Natural killer cell treated with Interleukin-12 subunit alpha and Interleukin-12 subunit beta and Interleukin-15 and Interleukin-18, amount 100 ng/mL, for 72 hours (primary cell): ENCODE measurements around the gene TRIP12. TPM values are rescaled to one million over a fixed set of nuclear protein-coding genes. Genes with fewer than 3 reads are reported as not detected.
"Not testable (repeated sequence)": the region's sequence is repeated elsewhere in the genome, so short reads cannot be mapped to it uniquely, and the experiment has no call there.

Experiments used
- ATAC-seq, 2 donors: fragments of 150-1000 bp; cut with Tn5 transposase in 1 of 2; sonication (Bioruptor Pico), chemical (Tn5 transposase) in 1 of 2; 2 replicates each; pipeline ENCODE4 v1.10.0; 2021
- DNase-seq: peaks from one replicate; pipeline ENCODE4 v3.0.0; 2022; ENCODE audit warnings: low spot score
- H3K27ac Mint-ChIP-seq, 2 donors: 1 replicate in 1 of 2; 2 replicates in 1 of 2; pipeline ENCODE4 v1.8.0; 2022; ENCODE audit warnings: mixed read lengths in 2 of 2, mild to moderate bottlenecking in 1 of 2, moderate library complexity in 1 of 2
- H3K27me3 Mint-ChIP-seq, 2 donors: 1 replicate in 1 of 2; 2 replicates in 1 of 2; pipeline ENCODE4 v1.8.0; 2022; ENCODE audit warnings: mixed read lengths in 2 of 2
- H3K36me3 Mint-ChIP-seq: one replicate; pipeline ENCODE4 v1.8.0; 2022; ENCODE audit warnings: mixed read lengths
- H3K4me1 Mint-ChIP-seq, 2 donors: 1 replicate in 1 of 2; 2 replicates in 1 of 2; pipeline ENCODE4 v1.8.0; 2022; ENCODE audit warnings: low read depth in 2 of 2, mixed read lengths in 2 of 2, mild to moderate bottlenecking in 1 of 2
- H3K4me3 Mint-ChIP-seq: one replicate; pipeline ENCODE4 v1.8.0; 2022; ENCODE audit warnings: mixed read lengths
- H3K9me3 Mint-ChIP-seq: 2 replicates; pipeline ENCODE4 v1.8.0; 2022; ENCODE audit warnings: mixed read lengths
- total RNA-seq, 2 donors: library from RNA; stranded (reverse); gene quantifications; one replicate each; pipeline ENCODE4 v1.2.3, GENCODE V29; 2022

TRIP12 gene
- total RNA-seq, 2 donors from 2014 or later: 262 to 350 TPM

DNA sequence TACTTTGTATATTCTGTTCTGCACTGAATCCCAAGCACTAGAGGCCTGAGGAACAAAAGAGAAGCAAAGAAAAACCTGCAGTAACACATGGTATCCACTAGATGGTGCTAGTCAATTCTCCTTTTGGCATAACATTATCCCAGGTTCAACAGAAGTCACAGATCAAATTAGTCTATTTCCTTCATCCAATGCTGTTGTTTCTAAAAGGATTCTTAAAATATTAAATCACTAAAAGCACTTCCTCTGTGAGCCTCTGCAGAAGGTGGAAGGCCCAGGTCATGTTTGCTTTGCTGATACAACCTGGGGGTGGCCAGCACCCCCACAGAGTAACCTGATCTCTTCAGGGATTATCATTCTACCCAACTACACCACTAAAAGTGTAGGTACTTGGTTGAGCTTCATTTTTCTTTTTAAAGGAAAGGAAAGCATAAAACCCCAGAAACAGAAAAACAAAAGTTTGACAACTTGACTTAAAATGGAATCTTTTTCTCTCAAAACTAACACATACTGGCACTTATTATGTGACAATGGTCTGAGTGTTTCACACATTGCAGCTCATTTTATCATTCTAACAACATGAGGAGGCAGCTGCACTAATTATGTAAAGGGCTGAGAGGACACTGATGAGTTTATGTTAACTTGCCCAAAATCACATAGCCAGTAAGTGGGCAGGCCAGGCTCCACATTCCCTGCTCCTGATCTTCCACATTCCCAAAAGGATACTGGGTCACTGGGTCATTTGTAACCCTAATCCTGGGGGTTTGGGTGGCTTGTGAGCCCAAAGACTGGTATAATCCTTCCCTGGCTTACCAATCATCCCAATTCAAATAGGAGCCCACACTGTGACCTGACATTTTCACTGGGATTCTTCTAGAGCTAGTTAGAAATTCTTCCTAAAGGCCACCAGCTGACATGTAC is 140.7 kb downstream of the TRIP12 start:
- DNase-seq (no peak), ATAC-seq (peak; percentile 61 to 71)
- H3K27me3 Mint-ChIP-seq: no peaks in the 10 kb centered on the region
- H3K4me3 Mint-ChIP-seq: no peak overlapping the region
- peaks cover 32 to 51% of the 10 kb centered on the region in 2 donors for H3K4me1 Mint-ChIP-seq
- peak overlapping the region; percentile 0 for H3K27ac Mint-ChIP-seq
- peaks cover 46% of the 10 kb centered on the region for H3K36me3 Mint-ChIP-seq
- H3K9me3 Mint-ChIP-seq: no peaks in the 10 kb centered on the region

DNA sequence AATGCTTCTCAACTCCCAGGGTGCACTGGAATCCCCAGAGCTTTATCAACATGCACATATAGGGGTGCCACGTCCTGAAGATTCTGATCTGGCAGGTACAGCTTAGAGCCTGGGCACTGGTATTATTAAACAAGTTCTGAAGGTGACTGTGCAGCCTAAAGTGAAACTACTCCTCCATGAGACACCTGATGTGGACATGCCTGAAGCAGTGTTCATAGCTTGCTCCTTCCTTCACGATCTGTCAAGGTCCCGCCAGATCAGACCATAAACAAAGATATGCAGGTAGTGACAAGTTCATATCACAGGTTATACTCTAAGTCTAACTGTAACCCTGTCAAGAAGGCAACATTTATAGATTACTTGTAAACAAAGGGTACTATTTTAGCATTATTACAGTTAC is 142.2 kb downstream of the TRIP12 start:
- Mint-ChIP-seq H3K27me3 (no peaks in the 10 kb centered on the region), H3K4me1 (peaks cover 33 to 58% of the 10 kb centered on the region in 2 donors), H3K4me3 (no peak overlapping the region), H3K9me3 (no peaks in the 10 kb centered on the region), H3K36me3 (peaks cover 39% of the 10 kb centered on the region), H3K27ac (no peak overlapping the region)
- DNase-seq (no peak), ATAC-seq (no peak)

DNA sequence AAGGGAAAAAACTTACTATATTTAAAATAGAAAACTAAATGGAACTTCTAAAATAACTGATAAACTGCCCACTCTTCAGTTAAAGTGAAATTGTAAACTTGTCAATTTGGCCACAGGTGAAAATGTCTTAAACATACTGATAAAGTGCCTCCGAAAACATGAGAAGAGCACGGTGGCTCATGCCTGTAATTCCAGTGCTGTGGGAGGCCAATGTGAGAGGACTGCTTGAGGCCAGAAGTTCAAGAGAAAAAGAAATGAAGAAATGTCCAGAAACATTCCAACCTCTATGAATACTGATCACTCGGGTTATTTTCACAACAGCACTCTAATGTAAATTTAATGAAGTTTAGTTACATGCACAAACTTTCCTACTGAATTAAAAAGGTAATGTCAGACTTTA is 144.1 kb downstream of the TRIP12 start:
- no peak overlapping the region for H3K4me3 Mint-ChIP-seq
- no peaks in the 10 kb centered on the region for H3K27me3 Mint-ChIP-seq
- ATAC-seq: no peak
- H3K27ac Mint-ChIP-seq: peak overlapping the region in 1 of 2 donors; percentile 67
- H3K4me1 Mint-ChIP-seq: peaks cover 33 to 53% of the 10 kb centered on the region in 2 donors
- no peaks in the 10 kb centered on the region for H3K9me3 Mint-ChIP-seq
- H3K36me3 Mint-ChIP-seq: peaks cover 46% of the 10 kb centered on the region
- DNase-seq: no peak

DNA sequence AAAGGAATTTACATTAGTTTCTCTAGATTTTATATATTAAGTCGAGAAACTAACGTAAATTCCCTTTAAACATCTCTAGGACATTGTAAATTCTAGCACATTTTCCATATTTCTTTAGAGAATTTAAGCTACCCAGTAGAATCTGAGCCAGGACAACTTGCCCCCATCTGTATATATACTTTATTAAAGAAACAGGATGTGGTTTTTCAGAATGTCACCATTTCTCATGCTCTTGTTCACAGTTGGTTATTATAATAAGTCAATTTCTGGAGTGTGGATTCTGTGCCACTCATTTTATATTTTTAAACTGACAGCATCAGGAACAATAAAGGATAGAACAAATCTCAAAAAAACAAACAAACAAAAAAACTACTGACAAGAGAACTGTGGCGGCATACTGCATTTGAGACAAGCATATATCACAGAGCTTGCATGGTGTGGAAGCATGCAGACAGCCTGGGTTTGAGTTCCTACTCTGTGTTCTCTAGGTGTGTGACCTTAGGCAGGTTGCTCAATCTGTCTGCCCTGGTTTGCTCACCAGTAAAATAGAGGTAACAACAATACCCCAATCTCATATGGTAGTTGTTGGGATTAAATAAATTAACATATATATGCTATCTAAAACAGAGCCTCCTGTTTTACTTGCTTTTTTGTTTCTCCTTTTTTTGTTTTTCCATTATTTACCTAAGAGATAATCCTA is 146.0 kb downstream of the TRIP12 start:
- ATAC-seq (peak in 1 of 2 donors; percentile 60), DNase-seq (no peak)
- peak overlapping the region; percentile 67 to 76 for H3K27ac Mint-ChIP-seq
- no peaks in the 10 kb centered on the region for H3K27me3 Mint-ChIP-seq
- H3K4me3 Mint-ChIP-seq: peak overlapping the region; percentile 31
- no peaks in the 10 kb centered on the region for H3K9me3 Mint-ChIP-seq
- peaks cover 47% of the 10 kb centered on the region for H3K36me3 Mint-ChIP-seq
- peaks cover 29 to 34% of the 10 kb centered on the region in 2 donors for H3K4me1 Mint-ChIP-seq

DNA sequence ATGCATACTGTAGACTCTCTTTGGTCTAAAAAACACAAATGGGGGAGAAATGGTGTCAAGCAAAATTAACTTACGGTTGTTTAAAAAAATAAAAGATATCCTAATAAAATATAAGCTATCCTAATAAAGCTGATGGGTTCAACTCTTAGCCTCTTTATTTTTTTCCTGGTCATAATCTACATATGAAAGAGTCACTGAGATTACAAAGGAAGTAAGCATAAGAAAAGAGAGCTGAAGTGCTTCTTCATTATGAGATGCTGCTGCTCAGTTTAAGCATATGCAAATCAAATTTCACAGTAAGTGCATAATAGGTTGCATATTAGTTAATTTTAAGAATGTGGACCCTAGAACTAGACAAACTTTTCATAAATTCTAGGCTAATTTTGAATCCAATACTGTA is 147.6 kb downstream of the TRIP12 start:
- Mint-ChIP-seq H3K36me3 (peaks cover 40% of the 10 kb centered on the region), H3K27me3 (no peaks in the 10 kb centered on the region), H3K27ac (no peak overlapping the region), H3K4me1 (peaks cover 16 to 19% of the 10 kb centered on the region in 2 donors), H3K9me3 (no peaks in the 10 kb centered on the region), H3K4me3 (no peak overlapping the region)
- DNase-seq (no peak), ATAC-seq (no peak)

DNA sequence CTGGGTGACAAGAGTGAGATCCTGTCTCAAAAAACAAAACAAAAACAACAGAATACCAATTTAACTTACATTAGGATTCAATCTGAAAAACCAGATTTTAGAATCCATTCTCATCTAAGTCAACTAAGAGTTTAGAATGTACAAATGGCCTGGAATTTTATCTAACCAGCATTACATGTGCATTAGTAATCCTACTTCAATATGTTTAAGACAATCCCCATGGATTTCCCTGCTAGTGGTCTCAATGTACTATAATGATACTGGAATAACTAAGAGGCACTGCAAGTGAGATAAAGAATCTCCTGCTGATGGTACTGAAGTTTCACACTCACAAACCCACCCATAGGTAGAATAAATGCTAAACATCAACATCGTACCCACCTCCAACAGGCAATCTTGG is 153.6 kb downstream of the TRIP12 start:
- Mint-ChIP-seq H3K9me3 (no peaks in the 10 kb centered on the region), H3K27me3 (no peaks in the 10 kb centered on the region), H3K27ac (no peak overlapping the region), H3K4me1 (no peaks in the 10 kb centered on the region), H3K4me3 (no peak overlapping the region), H3K36me3 (peaks cover 50% of the 10 kb centered on the region)
- ATAC-seq (no peak), DNase-seq (no peak)

DNA sequence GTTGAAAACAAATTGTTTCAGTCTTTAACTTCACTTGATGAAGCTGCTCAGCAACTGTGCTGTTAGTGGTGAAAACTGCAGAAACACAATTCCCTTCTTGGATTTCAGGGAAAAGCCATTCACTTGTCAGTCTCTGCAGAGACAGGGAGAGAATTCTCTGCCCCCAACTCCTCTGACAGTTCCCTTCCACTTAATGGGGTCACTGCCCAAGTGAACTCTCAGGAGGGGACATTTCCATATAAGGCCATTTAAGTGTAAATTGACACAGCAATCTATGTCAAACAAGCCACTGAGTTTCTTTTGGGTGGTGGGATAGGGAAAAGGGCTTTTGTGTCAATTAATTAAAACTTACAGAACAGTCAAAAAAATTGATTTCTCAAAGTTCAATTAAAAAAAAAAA is 156.1 kb downstream of the TRIP12 start:
- H3K4me1 Mint-ChIP-seq: no peaks in the 10 kb centered on the region
- H3K4me3 Mint-ChIP-seq: no peak overlapping the region
- no peak overlapping the region for H3K27ac Mint-ChIP-seq
- H3K27me3 Mint-ChIP-seq: no peaks in the 10 kb centered on the region
- H3K9me3 Mint-ChIP-seq: no peaks in the 10 kb centered on the region
- no peak for DNase-seq
- peaks cover 42% of the 10 kb centered on the region for H3K36me3 Mint-ChIP-seq
- no peak for ATAC-seq

DNA sequence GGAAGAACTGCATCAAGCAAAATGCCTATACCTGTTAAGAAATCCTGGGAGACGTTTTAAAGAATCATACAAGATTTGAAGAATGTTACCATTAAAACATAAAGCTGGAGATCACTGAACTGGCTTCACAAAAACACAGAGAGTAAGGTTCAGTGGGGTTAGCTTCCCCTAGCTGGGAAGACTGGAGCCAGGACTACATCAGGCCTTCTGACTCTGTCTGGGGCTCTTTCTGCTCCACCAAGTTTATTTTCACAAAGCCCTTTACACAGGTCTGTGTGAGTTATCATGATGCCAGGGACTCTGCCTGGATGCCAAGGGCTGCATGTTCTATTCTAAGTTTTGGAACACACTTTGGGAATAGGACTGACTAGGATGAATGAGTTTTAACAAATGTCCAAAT is 160.1 kb downstream of the TRIP12 start:
- Mint-ChIP-seq H3K4me1 (no peaks in the 10 kb centered on the region), H3K4me3 (no peak overlapping the region), H3K36me3 (peaks cover 25% of the 10 kb centered on the region), H3K27ac (no peak overlapping the region), H3K27me3 (no peaks in the 10 kb centered on the region), H3K9me3 (no peaks in the 10 kb centered on the region)
- ATAC-seq: no peak
- DNase-seq: no peak

DNA sequence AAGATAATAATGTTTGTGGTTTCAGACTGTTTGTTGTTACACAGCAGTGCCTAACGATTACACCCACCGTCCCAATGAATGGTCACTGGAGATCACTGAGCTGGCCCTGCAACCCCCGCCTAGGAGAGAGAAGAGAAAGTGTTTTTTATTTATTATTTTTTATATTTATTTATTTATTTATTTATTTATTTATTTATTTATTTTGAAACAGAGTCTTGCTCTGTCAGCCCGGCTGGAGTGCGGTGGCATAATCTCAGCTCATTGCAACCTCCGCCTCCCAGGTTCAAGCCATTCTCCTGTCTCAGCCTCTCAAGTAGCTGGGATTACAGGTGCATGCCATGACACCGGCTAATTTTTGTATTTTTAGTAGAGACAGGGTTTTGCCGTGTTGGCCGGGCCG is 164.3 kb downstream of the TRIP12 start:
- not testable (repeated sequence) for H3K27me3 Mint-ChIP-seq, H3K4me3 Mint-ChIP-seq, H3K27ac Mint-ChIP-seq, H3K36me3 Mint-ChIP-seq, ATAC-seq, DNase-seq, H3K4me1 Mint-ChIP-seq, H3K9me3 Mint-ChIP-seq

DNA sequence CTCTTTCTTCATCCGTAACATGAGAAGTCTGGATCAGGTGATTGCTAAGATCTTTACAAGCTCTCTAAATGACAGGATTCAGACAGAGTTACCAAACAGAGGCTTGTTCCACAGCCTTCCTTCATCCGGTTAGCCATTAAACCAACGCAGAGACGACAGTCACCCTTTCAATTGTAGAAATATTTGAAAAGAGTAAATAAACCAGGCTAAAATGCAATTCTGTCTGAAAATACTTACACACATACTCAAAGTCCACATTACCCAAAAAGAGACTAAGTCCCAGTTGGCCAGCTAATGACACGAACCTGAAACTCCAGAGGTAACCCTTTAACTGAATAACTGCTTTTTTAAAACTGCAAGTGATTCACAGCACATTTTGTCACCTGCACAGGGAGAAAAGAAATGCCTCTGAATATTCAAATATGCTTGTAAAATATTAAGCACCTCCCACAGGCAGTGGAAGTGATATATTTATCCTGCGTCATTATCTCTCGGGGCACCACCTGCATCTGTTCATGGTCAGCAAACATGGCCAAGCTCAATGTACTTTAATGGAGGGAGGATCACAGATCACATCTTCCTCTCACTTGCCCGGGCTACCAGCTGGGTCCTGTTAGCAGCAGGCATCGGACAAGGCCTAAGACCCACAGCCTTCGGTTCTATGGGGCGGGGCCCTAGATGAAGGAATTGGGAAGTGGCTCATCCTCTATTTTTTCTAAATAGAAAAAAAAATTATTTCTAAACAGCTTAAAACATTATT is 168.7 kb downstream of the TRIP12 start:
- Mint-ChIP-seq H3K27ac (no peak overlapping the region), H3K36me3 (no peaks in the 10 kb centered on the region), H3K27me3 (no peaks in the 10 kb centered on the region), H3K9me3 (no peaks in the 10 kb centered on the region), H3K4me1 (no peaks in the 10 kb centered on the region), H3K4me3 (no peak overlapping the region)
- DNase-seq (no peak), ATAC-seq (no peak)

DNA sequence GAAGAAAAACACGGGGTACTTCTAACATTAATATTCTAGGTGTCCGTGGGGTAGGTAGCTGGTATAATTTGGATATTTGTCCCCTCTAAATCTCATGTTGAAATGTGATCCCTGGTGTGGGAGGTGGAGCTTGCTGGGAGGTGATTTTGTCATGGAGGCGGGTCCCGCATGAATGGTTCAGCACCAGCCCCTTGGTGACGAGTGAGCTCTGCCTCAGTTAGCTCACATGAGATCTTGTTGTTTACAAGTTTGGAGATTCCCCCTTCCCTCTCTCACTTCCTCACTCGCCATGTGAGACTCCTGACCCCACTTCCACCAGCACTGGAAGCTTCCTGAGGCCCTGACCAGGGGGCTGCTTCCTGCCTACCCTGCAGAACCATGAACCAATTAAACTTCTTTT is 172.0 kb downstream of the TRIP12 start:
- Mint-ChIP-seq H3K4me3 (no peak overlapping the region), H3K27ac (no peak overlapping the region), H3K36me3 (no peaks in the 10 kb centered on the region), H3K4me1 (no peaks in the 10 kb centered on the region), H3K27me3 (no peaks in the 10 kb centered on the region), H3K9me3 (no peaks in the 10 kb centered on the region)
- DNase-seq (no peak), ATAC-seq (peak in 1 of 2 donors; percentile 20)

DNA sequence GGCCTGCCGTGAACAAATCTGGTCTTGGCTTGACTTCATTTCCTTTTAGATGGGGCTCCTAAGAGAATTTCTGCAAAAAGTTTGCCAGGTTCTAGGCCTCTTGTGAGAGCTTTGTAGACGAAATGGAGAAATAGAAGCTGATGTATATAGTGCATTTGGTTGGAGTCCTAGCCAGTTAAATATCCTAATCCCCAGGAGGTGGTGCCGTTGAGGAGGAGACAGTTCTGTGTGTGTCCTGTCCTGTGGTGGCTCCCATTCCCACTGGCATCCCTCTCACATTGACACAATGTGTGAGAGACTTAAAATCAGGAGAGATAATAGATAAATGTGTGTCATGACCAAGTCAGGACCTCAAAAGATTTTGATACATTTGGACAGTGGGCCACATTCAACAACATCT is 172.9 kb downstream of the TRIP12 start:
- H3K27me3 Mint-ChIP-seq: no peaks in the 10 kb centered on the region
- no peaks in the 10 kb centered on the region for H3K36me3 Mint-ChIP-seq
- no peaks in the 10 kb centered on the region for H3K9me3 Mint-ChIP-seq
- no peak for ATAC-seq
- no peaks in the 10 kb centered on the region for H3K4me1 Mint-ChIP-seq
- H3K4me3 Mint-ChIP-seq: no peak overlapping the region
- no peak for DNase-seq
- no peak overlapping the region for H3K27ac Mint-ChIP-seq

DNA sequence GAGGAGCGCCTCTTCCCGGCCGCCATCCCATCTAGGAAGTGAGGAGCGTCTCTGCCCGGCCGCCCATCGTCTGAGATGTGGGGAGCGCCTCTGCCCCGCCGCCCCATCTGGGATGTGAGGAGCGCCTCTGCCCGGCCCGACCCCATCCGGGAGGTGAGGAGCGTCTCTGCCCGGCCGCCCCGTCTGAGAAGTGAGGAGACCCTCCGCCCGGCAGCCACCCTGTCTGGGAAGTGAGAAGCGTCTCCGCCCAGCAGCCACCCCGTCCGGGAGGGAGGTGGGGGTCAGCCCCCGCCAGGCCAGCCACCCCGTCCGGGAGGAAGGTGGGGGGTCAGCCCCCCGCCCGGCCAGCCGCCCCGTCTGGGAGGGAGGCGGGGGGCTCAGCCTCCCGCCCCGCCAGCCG is 179.1 kb downstream of the TRIP12 start:
- not testable (repeated sequence) for H3K4me1 Mint-ChIP-seq, DNase-seq, H3K27me3 Mint-ChIP-seq, H3K27ac Mint-ChIP-seq, ATAC-seq, H3K4me3 Mint-ChIP-seq
- H3K9me3 Mint-ChIP-seq: peaks cover 12% of the 10 kb centered on the region
- peaks cover 15% of the 10 kb centered on the region for H3K36me3 Mint-ChIP-seq

DNA sequence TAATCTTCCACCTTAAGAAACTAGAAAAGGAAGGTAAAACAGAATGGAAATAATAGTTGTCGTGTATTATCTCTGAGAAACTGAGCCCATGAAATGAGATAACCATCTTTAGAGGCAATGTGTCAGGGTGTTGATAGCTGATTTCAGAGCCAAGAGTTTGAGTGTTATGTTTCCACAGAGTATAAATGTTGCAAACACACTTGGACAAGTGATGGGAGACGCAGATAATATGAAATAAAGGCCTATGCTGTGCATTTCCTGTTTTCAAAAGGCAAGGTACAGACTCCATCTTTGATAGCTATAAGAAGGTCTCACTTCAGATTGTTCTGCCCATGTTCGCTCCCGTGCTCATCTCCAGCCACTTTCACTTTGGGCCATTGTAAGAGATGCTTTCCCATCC is 181.5 kb downstream of the TRIP12 start:
- Mint-ChIP-seq H3K9me3 (peaks cover 16% of the 10 kb centered on the region), H3K4me1 (no peaks in the 10 kb centered on the region), H3K27ac (no peak overlapping the region), H3K27me3 (no peaks in the 10 kb centered on the region), H3K36me3 (peaks cover 24% of the 10 kb centered on the region), H3K4me3 (no peak overlapping the region)
- DNase-seq (no peak), ATAC-seq (no peak)
